Ishikawa (cell line): ENCODE results near the gene DKK3.

ENCODE experiments used
- CEBPB ChIP-seq: IDR thresholded peaks from 2 replicates; pipeline ENCODE4 v1.6.1; 2012
- CREB1 ChIP-seq: IDR thresholded peaks from 2 replicates; pipeline ENCODE4 v1.6.1; 2012; ENCODE audit warnings: low read depth
- EGR1 ChIP-seq: IDR thresholded peaks from 2 replicates; pipeline ENCODE4 v1.6.1; 2012
- EP300 ChIP-seq: IDR thresholded peaks from 2 replicates; pipeline ENCODE4 v1.6.1; 2012; ENCODE audit warnings: borderline replicate concordance
- FOXM1 ChIP-seq: IDR thresholded peaks from 2 replicates; pipeline ENCODE4 v1.6.1; 2012; ENCODE audit warnings: low read depth, borderline replicate concordance
- MAX ChIP-seq: IDR thresholded peaks from 2 replicates; pipeline ENCODE4 v1.6.1; 2012
- NFIC ChIP-seq: IDR thresholded peaks from 2 replicates; pipeline ENCODE4 v1.6.1; 2012
- RAD21 ChIP-seq: IDR thresholded peaks from 2 replicates; pipeline ENCODE4 v1.6.1; 2012; ENCODE audit warnings: low read depth
- REST ChIP-seq: IDR thresholded peaks from 2 replicates; pipeline ENCODE4 v1.6.1; 2012; ENCODE audit warnings: low read depth, mild to moderate bottlenecking
- TAF1 ChIP-seq: IDR thresholded peaks from 2 replicates; pipeline ENCODE4 v1.6.1; 2012; ENCODE audit warnings: low read depth, mild to moderate bottlenecking
- TCF12 ChIP-seq: IDR thresholded peaks from 2 replicates; pipeline ENCODE4 v1.6.1; 2012; ENCODE audit warnings: low read depth
- TEAD4 ChIP-seq: IDR thresholded peaks from 2 replicates; pipeline ENCODE4 v1.6.1; 2012
- USF1 ChIP-seq: IDR thresholded peaks from 2 replicates; pipeline ENCODE4 v1.6.1; 2012
- YY1 ChIP-seq: IDR thresholded peaks from 2 replicates; pipeline ENCODE4 v1.6.1; 2012; ENCODE audit warnings: low read depth
- ZBTB7A ChIP-seq: IDR thresholded peaks from 2 replicates; pipeline ENCODE4 v1.6.1; 2012; ENCODE audit warnings: low read depth

DKK3 gene

GRCh38 chr11:12023015-12023414, 14.6 kb upstream of the DKK3 start:
- TF ChIP-seq CEBPB: no peak
- no peak for TF ChIP-seq TAF1
- no peak for TF ChIP-seq USF1
- no peak for TF ChIP-seq NFIC
- no peak for TF ChIP-seq EP300
- TF ChIP-seq FOXM1: no peak
- no peak for TF ChIP-seq YY1
- no peak for TF ChIP-seq TCF12
- no peak for TF ChIP-seq EGR1
- TF ChIP-seq REST: no peak
- TF ChIP-seq CREB1: no peak
- TF ChIP-seq RAD21: no peak
- no peak for TF ChIP-seq ZBTB7A
- TF ChIP-seq TEAD4: no peak
- no peak for TF ChIP-seq MAX

- TF ChIP-seq NFIC (no peak), EGR1 (no peak), USF1 (no peak), TCF12 (no peak), FOXM1 (no peak), YY1 (no peak), REST (no peak), CREB1 (no peak), CEBPB (no peak), TAF1 (no peak)
Measured at GRCh38 chr11:12020546-12020945, 12.1 kb upstream of the DKK3 start.

- TF ChIP-seq REST (no peak), TCF12 (no peak), CREB1 (no peak), EP300 (no peak), EGR1 (no peak), TEAD4 (no peak), YY1 (no peak), TAF1 (no peak), RAD21 (no peak), FOXM1 (no peak), CEBPB (no peak), MAX (no peak), USF1 (no peak)
Measured at GRCh38 chr11:12019866-12020416, 11.5 kb upstream of the DKK3 start.

- no peak for TF ChIP-seq TCF12
Measured at GRCh38 chr11:12019337-12019736, 10.9 kb upstream of the DKK3 start.
